Heart left ventricle (tissue), 13 donors: ENCODE measurements around the gene KIF3C.

Source experiments
- CTCF ChIP-seq, 12 donors: fragments of 200-600 bp; sonication (generic) in 4 of 12; IDR thresholded peaks; one replicate each; pipeline versions ENCODE4 v1.5.0 to v1.8.0; 2018 to 2022; ENCODE audit warnings: antibody characterized with exemption in 12 of 12, mild to moderate bottlenecking in 5 of 12
- POLR2A ChIP-seq, 2 donors: fragments of 450-650 bp; IDR thresholded peaks; one replicate each; pipeline ENCODE4 v1.6.1; 2017; ENCODE audit warnings: antibody characterized with exemption in 2 of 2, mild to moderate bottlenecking in 2 of 2, moderate library complexity in 2 of 2
- donor health status: ischemic (EF 13 %, LVEDD 7.1; RV severe dilation, severe dysfunction).
- donor health status: DM: no; HTN: yes; CAD: no.
- donor health status: DM: no; HTN: no; CAD: no.
- donor health status: ischemic (EF 25% LVEDD 6.9; RV normal size, moderate dysfunction).
- donor health status: ischemic (EF 25% LVEDD 5.7; RV mildly dilated, moderate dysfunction).
- donor health status: ischemic (EF 35%, LVEDD 5.7; RV mildly dilated, moderate dysfunction).
- donor health status: nonischemic (EF 11% LVEDD 7.7; RV severe dilation, severe dysfunction).
- donor health status: DM: yes; HTN: yes; CAD: no.
- donor health status: PGD.
- donor health status: ischemic (EF 29% LVEDD 5.4; RV normal size, mild dysfunction).
- donor health status: nonischemic (EF 23%, LVEDD 6.1; RV moderate dilation, normal function).

GRCh38 chr2:25899404-25899970 is 82.8 kb downstream of the KIF3C start:
- TF ChIP-seq CTCF (IDR thresholded peaks at IDR 0.05) (no peak), POLR2A (IDR thresholded peaks at IDR 0.05) (no peak)
